ENCODE data around the gene MEDAG.

DNA sequence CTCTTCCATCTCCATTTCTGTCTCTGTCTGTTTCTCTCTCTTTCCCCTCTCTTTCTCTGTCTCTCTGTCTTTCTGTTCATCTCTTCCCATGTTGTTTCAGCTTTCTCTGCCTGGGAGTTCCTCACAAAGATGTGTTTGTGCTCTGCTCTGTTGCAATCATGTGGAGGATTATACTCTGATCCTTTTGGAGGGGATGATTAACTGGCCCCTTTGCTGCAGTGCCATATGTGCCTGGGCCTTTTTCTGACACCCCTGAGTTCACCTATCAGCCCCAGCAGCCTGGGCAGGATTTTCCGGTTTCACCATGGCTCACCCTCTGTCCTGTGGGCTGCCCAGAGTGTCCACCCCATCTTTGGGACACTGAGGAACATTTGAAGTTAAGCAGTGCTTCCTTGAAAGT is 17.3 kb downstream of the MEDAG start:
- TF ChIP-seq POLR2A (IDR thresholded peaks at IDR 0.05) (no peak), CTCF (IDR thresholded peaks at IDR 0.05) (no peak)

All from suprapubic skin (tissue), 3 donors.